Measurements from ENCODE around the gene MARCO. TPM values are rescaled to one million over a fixed set of nuclear protein-coding genes. Genes with fewer than 3 reads are reported as not detected.
"Not testable (repeated sequence)": the region's sequence is repeated elsewhere in the genome, so short reads cannot be mapped to it uniquely, and the experiment has no call there.

MARCO gene
- total and polyA plus RNA-seq, 8 donors: 0.45 to 16.3 (median 2.0) TPM; not detected in 1

- H3K4me1 ChIP-seq: no peaks in the 10 kb centered on the region
- H3K27ac ChIP-seq: no peak overlapping the region
- H3K9me3 ChIP-seq: no peaks in the 10 kb centered on the region
- intact Hi-C loops (cut with DNase I; ENCODE audit: low total_unique reads): no loop called here
- no peak for DNase-seq
- H3K27me3 ChIP-seq: peaks cover 0 to 9% (median 0%) of the 10 kb centered on the region in 3 donors
- H3K4me3 ChIP-seq: no peak overlapping the region
- TF ChIP-seq CTCF (IDR thresholded peaks at IDR 0.05) (no peak), POLR2A (IDR thresholded peaks at IDR 0.05) (no peak), POLR2AphosphoS5 (IDR thresholded peaks at IDR 0.05) (no peak), EP300 (IDR thresholded peaks at IDR 0.05) (no peak)
- no peaks in the 10 kb centered on the region for H3K36me3 ChIP-seq
Observed at GRCh38 chr2:118939994-118940393, 2.0 kb upstream of the MARCO start.

GRCh38 chr2:118940486-118941120 is 1.4 kb upstream of the MARCO start:
- Histone ChIP-seq H3K9me3 (no peaks in the 10 kb centered on the region), H3K27me3 (peaks cover 0 to 9% (median 0%) of the 10 kb centered on the region in 3 donors), H3K36me3 (no peaks in the 10 kb centered on the region), H3K4me3 (no peak overlapping the region), H3K27ac (no peak overlapping the region), H3K4me1 (no peaks in the 10 kb centered on the region)
- intact Hi-C loops (cut with DNase I; ENCODE audit: low total_unique reads): no loop called here
- peak in 1 of 2 donors; percentile 15 for DNase-seq
- TF ChIP-seq CTCF (IDR thresholded peaks at IDR 0.05): no peak
- no peak for TF ChIP-seq EP300 (IDR thresholded peaks at IDR 0.05)
- TF ChIP-seq POLR2A (IDR thresholded peaks at IDR 0.05): no peak
- TF ChIP-seq POLR2AphosphoS5 (IDR thresholded peaks at IDR 0.05): no peak
- WGBS, 5 donors: 58 to 70% (median 69%) methylated on average over 9 of the region's 9 CpGs

GRCh38 chr2:118943286-118943685 is 1.3 kb downstream of the MARCO start:
- H3K4me3 ChIP-seq: no peak overlapping the region
- H3K36me3 ChIP-seq: no peaks in the 10 kb centered on the region
- no peaks in the 10 kb centered on the region for H3K9me3 ChIP-seq
- no peaks in the 10 kb centered on the region for H3K4me1 ChIP-seq
- no peak for DNase-seq
- TF ChIP-seq POLR2AphosphoS5 (IDR thresholded peaks at IDR 0.05) (no peak), POLR2A (IDR thresholded peaks at IDR 0.05) (no peak), CTCF (IDR thresholded peaks at IDR 0.05) (no peak), EP300 (IDR thresholded peaks at IDR 0.05) (no peak)
- no peak overlapping the region for H3K27ac ChIP-seq
- 31 to 40% (median 36%) methylated on average over 2 of the region's 2 CpGs for WGBS, 5 donors
- intact Hi-C loops (cut with DNase I; ENCODE audit: low total_unique reads): no loop called here
- H3K27me3 ChIP-seq: peaks cover 0 to 9% (median 0%) of the 10 kb centered on the region in 3 donors

- H3K4me3 ChIP-seq: no peak overlapping the region
- H3K4me1 ChIP-seq: no peaks in the 10 kb centered on the region
- 57 to 73% (median 68%) methylated on average over 3 of the region's 3 CpGs for WGBS, 5 donors
- TF ChIP-seq POLR2A (IDR thresholded peaks at IDR 0.05) (no peak), EP300 (IDR thresholded peaks at IDR 0.05) (no peak), CTCF (IDR thresholded peaks at IDR 0.05) (no peak), POLR2AphosphoS5 (IDR thresholded peaks at IDR 0.05) (no peak)
- H3K36me3 ChIP-seq: no peaks in the 10 kb centered on the region
- no peak overlapping the region for H3K27ac ChIP-seq
- DNase-seq: no peak
- H3K27me3 ChIP-seq: peaks cover 0 to 4% (median 0%) of the 10 kb centered on the region in 3 donors
- intact Hi-C loops (cut with DNase I; ENCODE audit: low total_unique reads): no loop called here
- no peaks in the 10 kb centered on the region for H3K9me3 ChIP-seq
Observed at GRCh38 chr2:118945881-118946280, 3.9 kb downstream of the MARCO start.

GRCh38 chr2:118948266-118948665 is 6.3 kb downstream of the MARCO start:
- H3K9me3 ChIP-seq; DNase-seq; H3K4me3 ChIP-seq; H3K4me1 ChIP-seq; H3K27ac ChIP-seq; intact Hi-C loops (cut with DNase I; ENCODE audit: low total_unique reads); H3K27me3 ChIP-seq; H3K36me3 ChIP-seq: not testable (repeated sequence)
- WGBS, 5 donors: 43 to 59% (median 53%) methylated on average over 3 of the region's 3 CpGs

Measured in stomach (tissue), 9 donors.